OCI-LY7 (cell line): ENCODE data around the gene TMEM63B. TPM values are rescaled to one million over a fixed set of nuclear protein-coding genes. Genes with fewer than 3 reads are reported as not detected.
"Not testable (repeated sequence)": the region's sequence is repeated elsewhere in the genome, so short reads cannot be mapped to it uniquely, and the experiment has no call there.

ENCODE experiments used
- BruUV-seq: library from RNA; stranded (reverse); fragments of 400-500 nt; replicated peaks from 2 replicates; lab custom pipeline; 2021; lab: Mats Ljungman, UMichigan
- CTCF ChIA-PET: fragments of 300-600 bp; sonication (Branson Sonifier 250); formaldehyde crosslinking; loops from one replicate; lab custom pipeline; 2022; ENCODE audit warnings: antibody characterized with exemption; ENCODE audit not compliant: unreplicated experiment; lab: Charles Lee
- POLR2A ChIA-PET: fragments of 300-600 bp; sonication (Branson Sonifier 250); formaldehyde crosslinking; loops from one replicate; lab custom pipeline; 2022; ENCODE audit warnings: antibody characterized with exemption; lab: Charles Lee
- DNase-seq: peaks from one replicate; pipeline ENCODE4 v3.0.0-alpha.2; 2015; ENCODE audit warnings: low spot score
- H2AFZ ChIP-seq: fragments of 200-600 bp; sonication (generic), shearing (Covaris generic); 2 replicates; pipeline ENCODE4 v1.6.1; 2014; ENCODE audit warnings: mild to moderate bottlenecking, antibody characterized with exemption, low read length, moderate library complexity
- H3K27ac ChIP-seq: fragments of 200-600 bp; sonication (generic); 2 replicates; pipeline ENCODE4 v1.5.1; 2014; ENCODE audit warnings: mixed run types, low read depth, mild to moderate bottlenecking, moderate library complexity, low read length, inconsistent platforms; ENCODE audit not compliant: poor library complexity, severe bottlenecking
- H3K36me3 ChIP-seq: fragments of 200-600 bp; sonication (generic); 2 replicates; pipeline ENCODE4 v1.6.1; 2014; ENCODE audit warnings: mild to moderate bottlenecking, antibody characterized with exemption, low read length, moderate library complexity, mixed read lengths; ENCODE audit not compliant: insufficient read depth
- H3K4me1 ChIP-seq: fragments of 200-600 bp; sonication (generic); 2 replicates; pipeline ENCODE4 v1.5.1; 2014; ENCODE audit warnings: mild to moderate bottlenecking, low read length; ENCODE audit not compliant: insufficient read depth, poor library complexity, severe bottlenecking
- H3K4me2 ChIP-seq: fragments of 200-600 bp; sonication (generic); 2 replicates; pipeline ENCODE4 v1.6.1; 2014; ENCODE audit warnings: mild to moderate bottlenecking, low read length
- H3K4me3 ChIP-seq: fragments of 200-600 bp; sonication (generic); 2 replicates; pipeline ENCODE4 v1.5.1; 2014; ENCODE audit warnings: mild to moderate bottlenecking, low read depth, low read length; ENCODE audit not compliant: poor library complexity, severe bottlenecking
- H3K79me2 ChIP-seq: fragments of 200-600 bp; sonication (generic); 2 replicates; pipeline ENCODE4 v1.6.1; 2016; ENCODE audit warnings: low read depth, mild to moderate bottlenecking, low read length, moderate library complexity, mixed read lengths; ENCODE audit not compliant: insufficient read depth
- H3K9me2 ChIP-seq: fragments of 200-600 bp; sonication (generic); 2 replicates; pipeline ENCODE4 v1.6.1; 2016; ENCODE audit warnings: mild to moderate bottlenecking, low read length, mixed read lengths; ENCODE audit not compliant: insufficient read depth
- H3K9me3 ChIP-seq: fragments of 200-600 bp; sonication (generic); 2 replicates; pipeline ENCODE4 v1.6.1; 2014; ENCODE audit warnings: mild to moderate bottlenecking, mixed run types, low read length, mixed read lengths
- H4K20me1 ChIP-seq: fragments of 200-600 bp; sonication (generic); 2 replicates; pipeline ENCODE4 v1.6.1; 2014; ENCODE audit warnings: mild to moderate bottlenecking, antibody characterized with exemption, low read length, moderate library complexity, mixed read lengths; ENCODE audit not compliant: insufficient read depth
- EZH2phosphoT487 ChIP-seq: fragments of 200-600 bp; sonication (generic); IDR thresholded peaks from 2 replicates; pipeline ENCODE4 v1.6.1; 2018; ENCODE audit warnings: low read depth, borderline replicate concordance, mild to moderate bottlenecking, mixed run types, antibody characterized with exemption, low read length, moderate library complexity, mixed read lengths
- intact Hi-C: fragments of 100-400 bp; cut with micrococcal nuclease; formaldehyde crosslinking; loops from one replicate; pipeline ENCODE4 v1.10.0; 2022; ENCODE audit not compliant: unreplicated experiment
- total RNA-seq, 2 experiments: library from RNA; depleted of rRNA in 1 of 2; stranded (reverse); fragments of >200 nt in 1 of 2; shearing (Covaris generic) in 1 of 2; gene quantifications; 2 replicates each; pipeline ENCODE4 v1.2.3, GENCODE V29; 2014 to 2022
- TF ChIP-seq, protein P1 (sequence below): fragments of 200-600 bp; sonication (generic); conservative IDR thresholded peaks from 2 replicates; pipeline ENCODE4 v1.5.1; 2014; ENCODE audit warnings: mild to moderate bottlenecking, antibody characterized with exemption, low read length, moderate library complexity, mixed read lengths

Gene TMEM63B
- total RNA-seq, 2 experiments from 2014 or later: 5.4 to 10.0 TPM

DNA sequence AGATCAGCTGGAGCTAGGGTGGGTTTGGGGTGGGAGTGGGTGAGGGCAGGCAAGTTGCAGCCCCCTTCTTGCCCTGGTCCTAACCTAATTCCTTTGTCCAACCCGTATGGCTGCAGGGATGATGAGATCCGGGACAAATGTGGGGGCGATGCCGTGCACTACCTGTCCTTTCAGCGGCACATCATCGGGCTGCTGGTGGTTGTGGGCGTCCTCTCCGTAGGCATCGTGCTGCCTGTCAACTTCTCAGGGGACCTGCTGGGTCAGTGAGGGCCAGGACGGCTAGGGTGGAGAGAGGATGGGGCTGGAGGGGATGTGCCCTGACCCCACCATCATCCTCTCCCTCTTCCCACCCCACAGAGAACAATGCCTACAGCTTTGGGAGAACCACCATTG is 12.0 kb downstream of the TMEM63B start:
- DNase-seq: no peak
- no TSS peak for BruUV-seq
- Histone ChIP-seq H3K4me2 (no peak overlapping the region), H3K9me3 (no peaks in the 10 kb centered on the region), H2AFZ (no peak overlapping the region), H4K20me1 (no peaks in the 10 kb centered on the region), H3K79me2 (no peaks in the 10 kb centered on the region), H3K4me3 (no peak overlapping the region), H3K4me1 (no peaks in the 10 kb centered on the region), H3K9me2 (no peaks in the 10 kb centered on the region), H3K36me3 (no peaks in the 10 kb centered on the region), H3K27ac (no peak overlapping the region)
- TF ChIP-seq EZH2phosphoT487: no peak
- TF ChIP-seq, protein P1, sequence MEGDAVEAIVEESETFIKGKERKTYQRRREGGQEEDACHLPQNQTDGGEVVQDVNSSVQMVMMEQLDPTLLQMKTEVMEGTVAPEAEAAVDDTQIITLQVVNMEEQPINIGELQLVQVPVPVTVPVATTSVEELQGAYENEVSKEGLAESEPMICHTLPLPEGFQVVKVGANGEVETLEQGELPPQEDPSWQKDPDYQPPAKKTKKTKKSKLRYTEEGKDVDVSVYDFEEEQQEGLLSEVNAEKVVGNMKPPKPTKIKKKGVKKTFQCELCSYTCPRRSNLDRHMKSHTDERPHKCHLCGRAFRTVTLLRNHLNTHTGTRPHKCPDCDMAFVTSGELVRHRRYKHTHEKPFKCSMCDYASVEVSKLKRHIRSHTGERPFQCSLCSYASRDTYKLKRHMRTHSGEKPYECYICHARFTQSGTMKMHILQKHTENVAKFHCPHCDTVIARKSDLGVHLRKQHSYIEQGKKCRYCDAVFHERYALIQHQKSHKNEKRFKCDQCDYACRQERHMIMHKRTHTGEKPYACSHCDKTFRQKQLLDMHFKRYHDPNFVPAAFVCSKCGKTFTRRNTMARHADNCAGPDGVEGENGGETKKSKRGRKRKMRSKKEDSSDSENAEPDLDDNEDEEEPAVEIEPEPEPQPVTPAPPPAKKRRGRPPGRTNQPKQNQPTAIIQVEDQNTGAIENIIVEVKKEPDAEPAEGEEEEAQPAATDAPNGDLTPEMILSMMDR: no peak
- intact Hi-C loops: no loop called here
- POLR2A ChIA-PET: no interaction called here
- CTCF ChIA-PET: no interaction called here

DNA sequence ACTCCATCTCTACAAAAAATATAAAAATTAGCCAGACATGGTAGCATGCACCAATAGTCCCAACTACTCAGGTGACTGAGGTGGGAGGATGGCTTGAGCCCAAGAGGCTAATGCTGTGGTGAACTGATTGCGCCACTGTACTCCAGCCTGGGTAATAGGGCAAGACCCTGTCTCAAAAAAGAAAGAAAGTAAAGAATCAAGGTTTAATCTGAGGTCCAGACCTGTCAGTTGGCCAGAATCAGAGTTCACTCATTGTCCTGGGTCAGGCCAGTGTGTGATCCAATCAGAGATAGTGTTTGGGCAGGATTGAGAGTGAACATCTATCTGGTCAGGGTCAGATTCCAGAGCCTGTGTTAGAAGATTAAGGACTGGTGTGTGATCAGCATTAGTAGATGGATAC is 15.5 kb downstream of the TMEM63B start:
- no peaks in the 10 kb centered on the region for H4K20me1 ChIP-seq
- CTCF ChIA-PET: no interaction called here
- no peaks in the 10 kb centered on the region for H3K9me3 ChIP-seq
- H3K9me2 ChIP-seq: no peaks in the 10 kb centered on the region
- H3K36me3 ChIP-seq: no peaks in the 10 kb centered on the region
- intact Hi-C loops: no loop called here
- TF ChIP-seq, protein P1: no peak
- no peak for TF ChIP-seq EZH2phosphoT487
- no peak overlapping the region for H3K27ac ChIP-seq
- no peak overlapping the region for H2AFZ ChIP-seq
- no peaks in the 10 kb centered on the region for H3K4me1 ChIP-seq
- no peak overlapping the region for H3K4me3 ChIP-seq
- no peak for DNase-seq
- no peak overlapping the region for H3K4me2 ChIP-seq
- BruUV-seq: no TSS peak
- POLR2A ChIA-PET: no interaction called here
- no peaks in the 10 kb centered on the region for H3K79me2 ChIP-seq

DNA sequence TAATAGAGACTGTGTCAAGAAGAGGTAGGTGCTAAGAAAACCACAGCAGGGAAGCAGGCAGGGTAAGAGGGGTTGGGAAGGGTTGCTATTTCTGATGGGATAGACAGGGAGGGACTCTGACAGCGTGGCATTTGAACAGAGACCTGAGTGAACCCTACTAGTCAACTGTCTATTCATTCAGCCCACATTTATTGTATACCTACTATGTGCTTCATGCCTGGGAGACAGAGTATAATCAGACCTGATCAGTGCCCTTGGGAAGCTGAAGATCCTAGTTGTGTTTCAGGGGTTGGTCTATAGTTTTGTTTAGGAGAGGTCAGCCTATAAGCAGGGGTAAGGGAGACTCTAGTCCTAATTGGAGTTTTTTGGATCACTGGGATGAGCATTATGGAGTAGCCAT is 16.4 kb downstream of the TMEM63B start:
- ChIA-PET CTCF (no interaction called here), POLR2A (interaction anchor here (0.7 to 0.9 kb wide), 2 partner anchors 13 to 51 kb away, joined by 3 read pairs; no protein-coding TSS in a partner anchor)
- no peaks in the 10 kb centered on the region for H3K36me3 ChIP-seq

DNA sequence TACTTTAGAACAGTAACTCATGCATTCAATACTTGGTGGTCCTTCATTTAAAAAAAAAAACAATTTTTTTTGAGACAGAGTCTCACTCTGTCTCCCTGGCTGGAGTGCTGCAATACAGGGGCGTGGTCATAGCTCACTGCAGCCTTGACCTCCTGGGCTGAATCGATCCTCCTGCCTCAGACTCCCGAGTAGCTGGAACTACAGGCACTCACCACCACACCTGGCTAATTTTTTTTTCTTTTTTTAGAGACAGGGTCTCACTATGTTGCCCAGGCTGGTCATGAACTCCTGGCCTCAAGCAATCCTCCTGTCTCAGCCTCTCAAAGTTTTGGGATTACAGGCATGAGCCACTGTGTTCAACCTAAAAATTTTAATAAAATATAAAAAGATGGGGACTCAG is 17.2 kb downstream of the TMEM63B start:
- H3K9me3 ChIP-seq, H2AFZ ChIP-seq, H3K4me2 ChIP-seq, H4K20me1 ChIP-seq, DNase-seq, H3K4me3 ChIP-seq, H3K4me1 ChIP-seq, intact Hi-C loops, H3K27ac ChIP-seq, CTCF ChIA-PET, H3K9me2 ChIP-seq, BruUV-seq, H3K36me3 ChIP-seq, H3K79me2 ChIP-seq: not testable (repeated sequence)
- POLR2A ChIA-PET: interaction anchor here (0.6 kb wide), 1 partner anchor 42 kb away, joined by 5 read pairs; no protein-coding TSS in a partner anchor

More for the DNA sequence above, 16.4 kb downstream of the TMEM63B start:
- no TSS peak for BruUV-seq
- intact Hi-C loops: no loop called here
- H3K27ac ChIP-seq: no peak overlapping the region
- H3K9me2 ChIP-seq: no peaks in the 10 kb centered on the region
- no peaks in the 10 kb centered on the region for H3K9me3 ChIP-seq
- TF ChIP-seq EZH2phosphoT487: no peak
- TF ChIP-seq, protein P1: no peak
- H3K4me2 ChIP-seq: no peak overlapping the region
- H3K4me3 ChIP-seq: no peak overlapping the region
- no peak for DNase-seq
- no peaks in the 10 kb centered on the region for H3K4me1 ChIP-seq
- H4K20me1 ChIP-seq: no peaks in the 10 kb centered on the region
- H2AFZ ChIP-seq: no peak overlapping the region
- H3K79me2 ChIP-seq: no peaks in the 10 kb centered on the region
